K562 treated with DMSO at 1 percent for 24 hours (cell line): Measurements from ENCODE around the gene CTIF. TPM values are rescaled to one million over a fixed set of nuclear protein-coding genes. Genes with fewer than 3 reads are reported as not detected.

Experiments
- total RNA-seq: library from RNA; unstranded; fragments of 300-600 nt; gene quantifications from 2 replicates; pipeline ENCODE4 v1.2.3, GENCODE V29; 2022; ENCODE audit warnings: low read depth; ENCODE audit not compliant: insufficient read depth

The CTIF gene
- 11.1 and 11.8 TPM in 2 replicates for total RNA-seq

DNA sequence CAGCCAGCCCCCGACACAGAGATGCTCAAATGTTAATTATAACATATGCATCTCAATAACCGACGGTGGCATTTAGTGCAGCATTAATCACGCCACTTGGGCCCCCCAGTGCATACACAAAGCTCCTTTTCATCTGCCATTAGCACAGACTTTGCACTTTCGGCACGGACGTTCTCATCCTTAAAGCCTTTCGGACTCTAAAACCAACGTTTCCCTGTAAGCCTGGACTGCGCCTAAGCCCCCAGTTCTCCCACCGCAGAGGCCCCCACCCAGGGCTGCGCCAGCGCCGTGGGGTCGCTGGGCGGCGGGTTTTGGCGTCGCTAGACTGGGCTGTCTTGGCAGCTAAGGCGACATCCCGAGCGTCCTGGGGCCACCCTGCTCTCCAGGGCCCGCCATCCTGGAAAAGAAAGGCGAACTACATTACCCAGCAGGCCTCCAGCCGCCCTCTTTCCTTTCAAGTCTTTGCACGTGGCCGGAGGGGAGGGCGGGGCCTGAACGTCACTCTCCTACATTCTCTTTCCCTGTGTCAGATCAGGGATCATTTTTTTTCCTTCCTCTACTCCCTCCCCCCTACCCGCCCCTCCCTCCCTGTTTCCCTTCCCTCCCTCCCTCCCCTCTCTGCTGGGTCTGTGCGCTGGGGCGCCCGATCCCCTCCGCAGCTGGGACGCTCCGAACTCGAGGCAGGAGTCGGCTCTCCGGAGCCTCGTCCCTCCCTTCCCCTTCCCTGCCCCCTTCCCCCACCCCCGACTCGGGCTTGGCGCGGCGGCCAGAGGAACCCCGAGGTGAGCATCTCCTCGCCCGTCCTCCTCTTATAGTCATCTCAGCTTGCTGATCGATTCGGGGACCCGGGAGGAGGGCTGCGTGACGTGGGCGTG lies at the start of gene CTIF:
Gene CTIF (plus strand): TSS at position 501 of the 875 bp plus-strand sequence. CDS start 80,535 bp downstream, outside the sequence.

Other genes starting within 250 kb of the CTIF start
- gene ZBTB7C, start 129.6 kb upstream of the CTIF start, total RNA-seq = not detected in 2 replicates